ENCODE results near the gene DNAH1. TPM values are rescaled to one million over a fixed set of nuclear protein-coding genes. Genes with fewer than 3 reads are reported as not detected.

The DNAH1 gene
- total and polyA plus RNA-seq, 7 donors, result 1.2 to 8.6 (median 4.6) TPM

GRCh38 chr3:52406791-52407510 lies 90.8 kb downstream of the DNAH1 start:
- Histone ChIP-seq H3K9me3 (no peaks in the 10 kb centered on the region), H3K36me3 (peaks cover 44 to 62% (median 51%) of the 10 kb centered on the region in 4 donors), H3K27ac (no peak overlapping the region), H3K4me3 (no peak overlapping the region), H3K27me3 (no peaks in the 10 kb centered on the region), H3K4me1 (peaks cover 0 to 34% (median 29%) of the 10 kb centered on the region in 4 donors)
- intact Hi-C loops (cut with DNase I), result no loop called here
- WGBS, 2 donors, result 89 to 95% methylated on average over 20 of the region's 20 CpGs
- DNase-seq, result peak; percentile 62
- TF ChIP-seq POLR2A (IDR thresholded peaks at IDR 0.05) (no peak), CTCF (IDR thresholded peaks at IDR 0.05) (no peak), EP300 (IDR thresholded peaks at IDR 0.05) (no peak), POLR2AphosphoS5 (IDR thresholded peaks at IDR 0.05) (no peak)

DNA sequence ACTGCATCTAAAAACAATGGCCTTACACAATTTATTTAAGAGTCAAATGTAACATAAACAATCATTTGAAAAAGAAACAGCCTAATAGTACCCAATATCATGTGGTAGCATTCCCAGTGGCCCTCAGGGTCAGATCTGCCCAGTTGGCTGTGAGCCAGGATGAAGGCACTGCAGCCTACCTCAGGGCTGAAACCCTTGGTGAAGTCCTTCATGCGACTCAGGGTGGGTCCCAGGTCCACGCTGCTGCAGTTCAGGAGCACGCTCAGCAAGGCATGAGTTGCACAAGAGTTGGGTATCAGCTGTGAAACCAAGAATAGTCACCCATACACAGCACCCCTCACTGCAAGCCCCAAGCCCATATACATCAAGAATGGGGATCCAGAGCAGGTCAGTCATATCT lies 91.7 kb downstream of the DNAH1 start:
- TF ChIP-seq POLR2AphosphoS5 (IDR thresholded peaks at IDR 0.05) (no peak), CTCF (IDR thresholded peaks at IDR 0.05) (no peak), POLR2A (IDR thresholded peaks at IDR 0.05) (no peak), EP300 (IDR thresholded peaks at IDR 0.05) (no peak)
- peaks cover 0 to 42% (median 37%) of the 10 kb centered on the region in 4 donors for H3K4me1 ChIP-seq
- no peak overlapping the region for H3K27ac ChIP-seq
- H3K9me3 ChIP-seq, result no peaks in the 10 kb centered on the region
- H3K4me3 ChIP-seq, result no peak overlapping the region
- H3K27me3 ChIP-seq, result no peaks in the 10 kb centered on the region
- 93 to 94% methylated on average over 3 of the region's 3 CpGs for WGBS, 2 donors
- intact Hi-C loops (cut with DNase I), result no loop called here
- H3K36me3 ChIP-seq, result peaks cover 37 to 54% (median 43%) of the 10 kb centered on the region in 4 donors
- DNase-seq, result peak; percentile 64

DNA sequence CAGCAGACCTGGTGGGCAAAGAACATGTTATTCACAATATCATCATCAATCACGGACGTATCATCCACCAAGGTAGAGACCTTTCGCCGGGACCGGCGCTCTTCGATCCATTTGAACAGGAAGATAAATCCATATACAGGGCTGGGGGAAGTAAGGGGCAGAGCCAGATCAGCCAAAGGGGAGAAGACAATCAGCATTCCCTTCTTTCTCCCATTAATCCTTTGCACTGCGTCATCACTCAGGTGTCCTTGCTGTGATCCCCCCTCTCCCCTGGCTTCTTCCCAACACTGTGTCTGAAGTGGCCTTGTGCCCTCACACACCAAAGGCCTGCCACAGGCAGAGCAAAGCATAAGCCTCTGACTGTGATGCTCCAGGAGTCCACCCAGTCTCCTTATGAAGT lies 92.3 kb downstream of the DNAH1 start:
- Histone ChIP-seq H3K9me3 (no peaks in the 10 kb centered on the region), H3K4me1 (peaks cover 0 to 49% (median 40%) of the 10 kb centered on the region in 4 donors), H3K4me3 (peak overlapping the region in 1 of 4 donors; percentile 88), H3K27ac (no peak overlapping the region), H3K36me3 (peaks cover 30 to 47% (median 36%) of the 10 kb centered on the region in 4 donors), H3K27me3 (no peaks in the 10 kb centered on the region)
- TF ChIP-seq POLR2AphosphoS5 (IDR thresholded peaks at IDR 0.05) (no peak), POLR2A (IDR thresholded peaks at IDR 0.05) (no peak), EP300 (IDR thresholded peaks at IDR 0.05) (no peak), CTCF (IDR thresholded peaks at IDR 0.05) (no peak)
- peak; percentile 54 for DNase-seq
- 93 to 96% methylated on average over 8 of the region's 8 CpGs for WGBS, 2 donors
- intact Hi-C loops (cut with DNase I), result no loop called here

DNA sequence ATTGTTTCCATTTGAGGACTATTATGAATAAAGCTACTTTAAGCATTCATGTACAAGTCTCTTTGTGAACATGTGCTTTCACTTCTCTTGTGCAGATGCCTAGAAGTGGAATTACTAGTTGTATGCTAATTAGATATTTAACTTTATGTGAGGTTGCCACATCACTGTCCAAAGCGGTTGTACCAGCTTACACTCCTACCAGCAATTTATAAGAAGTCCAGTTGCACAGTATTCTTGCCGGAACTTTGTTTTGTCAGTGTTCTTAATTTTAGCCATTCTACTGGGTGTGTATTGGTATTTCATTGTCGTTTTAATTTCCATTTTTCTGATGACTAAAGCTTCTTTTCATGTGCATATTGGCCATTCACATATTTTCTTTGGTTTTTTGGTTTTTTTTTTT lies 99.7 kb downstream of the DNAH1 start:
- WGBS, 2 donors, result 89% methylated on average over 3 of the region's 3 CpGs
- no peaks in the 10 kb centered on the region for H3K9me3 ChIP-seq
- intact Hi-C loops (cut with DNase I), result no loop called here
- peaks cover 0 to 23% (median 19%) of the 10 kb centered on the region in 4 donors for H3K4me1 ChIP-seq
- H3K27me3 ChIP-seq, result no peaks in the 10 kb centered on the region
- H3K27ac ChIP-seq, result no peak overlapping the region
- H3K4me3 ChIP-seq, result no peak overlapping the region
- H3K36me3 ChIP-seq, result peaks cover 0 to 6% (median 0%) of the 10 kb centered on the region in 4 donors
- no peak for DNase-seq
- TF ChIP-seq EP300 (IDR thresholded peaks at IDR 0.05), result no peak
- no peak for TF ChIP-seq POLR2A (IDR thresholded peaks at IDR 0.05)
- no peak for TF ChIP-seq CTCF (IDR thresholded peaks at IDR 0.05)
- no peak for TF ChIP-seq POLR2AphosphoS5 (IDR thresholded peaks at IDR 0.05)
